Panc1 (cell line): ENCODE measurements around the gene TTC27. TPM values are rescaled to one million over a fixed set of nuclear protein-coding genes. Genes with fewer than 3 reads are reported as not detected.

Experiments used
- ATAC-seq: fragments of 200-7000 bp; cut with Tn5 transposase; 2 replicates; pipeline ENCODE4 v1.9.1; 2020; ENCODE audit warnings: mild to moderate bottlenecking, moderate library complexity
- BruUV-seq: library from RNA; stranded (reverse); fragments of 400-500 nt; replicated peaks from 2 replicates; lab custom pipeline; 2021; lab: Mats Ljungman, UMichigan
- CTCF ChIA-PET: fragments of 300-600 bp; sonication (Branson Sonifier 250); formaldehyde crosslinking; loops from one replicate; lab custom pipeline; 2022; ENCODE audit warnings: antibody characterized with exemption; lab: Charles Lee
- POLR2A ChIA-PET: fragments of 300-600 bp; sonication (Branson Sonifier 250); formaldehyde crosslinking; loops from one replicate; lab custom pipeline; 2022; ENCODE audit warnings: antibody characterized with exemption; lab: Charles Lee
- DNase-seq: peaks from one replicate; pipeline ENCODE4 v3.0.0-alpha.2; 2010; ENCODE audit warnings: low read depth, low spot score
- H3K27ac ChIP-seq: 2 replicates; pipeline ENCODE4 v1.5.1; 2011; ENCODE audit warnings: mild to moderate bottlenecking, low read length, inconsistent platforms
- H3K27me3 ChIP-seq: fragments of 200-500 bp; sonication (Bioruptor generic); 2 replicates; pipeline ENCODE4 v1.6.0; 2014; ENCODE audit warnings: low read length, inconsistent platforms; ENCODE audit not compliant: control insufficient read depth, insufficient read depth
- H3K36me3 ChIP-seq: fragments of 200-500 bp; sonication (Bioruptor generic); 2 replicates; pipeline ENCODE4 v1.5.1; 2014; ENCODE audit warnings: inconsistent platforms, mild to moderate bottlenecking, low read length, moderate library complexity; ENCODE audit not compliant: control insufficient read depth, insufficient read depth
- H3K4me1 ChIP-seq: 2 replicates; pipeline ENCODE4 v1.5.1; 2011; ENCODE audit warnings: inconsistent platforms, mild to moderate bottlenecking, low read length, moderate library complexity; ENCODE audit not compliant: control insufficient read depth, insufficient read depth
- H3K4me3 ChIP-seq, 2 experiments: 2 replicates each; pipeline ENCODE4 v1.5.1; 2011 to 2012; ENCODE audit warnings: low read depth in 2 of 2, low read length in 2 of 2, mild to moderate bottlenecking in 2 of 2, inconsistent platforms in 1 of 2, moderate library complexity in 1 of 2
- H3K9me3 ChIP-seq: fragments of 200-500 bp; sonication (Bioruptor generic); 2 replicates; pipeline ENCODE4 v1.5.1; 2014; ENCODE audit warnings: low read depth, mild to moderate bottlenecking, inconsistent platforms, low read length, moderate library complexity; ENCODE audit not compliant: control insufficient read depth, insufficient read depth
- CTCF ChIP-seq: fragments of 450-650 bp; IDR thresholded peaks from 2 replicates; pipeline ENCODE4 v1.5.1; 2017; ENCODE audit warnings: mild to moderate bottlenecking
- POLR2AphosphoS5 ChIP-seq: IDR thresholded peaks from 2 replicates; pipeline ENCODE4 v1.6.1; 2012; ENCODE audit warnings: mild to moderate bottlenecking, low read depth, low read length, moderate library complexity
- REST ChIP-seq, 2 experiments: IDR thresholded peaks; 2 replicates each; pipeline ENCODE4 v1.6.1; 2011 to 2012; ENCODE audit warnings: low read depth in 2 of 2, control low read depth in 1 of 2, low read length in 1 of 2, mild to moderate bottlenecking in 1 of 2, moderate library complexity in 1 of 2; ENCODE audit not compliant: insufficient read depth in 1 of 2
- SIN3A ChIP-seq: IDR thresholded peaks from 2 replicates; pipeline ENCODE4 v1.6.1; 2012; ENCODE audit warnings: low read depth, mild to moderate bottlenecking, low read length, moderate library complexity, borderline replicate concordance; ENCODE audit not compliant: insufficient read depth
- TCF7L2 ChIP-seq: IDR thresholded peaks from 2 replicates; pipeline ENCODE4 v1.6.1; 2011; ENCODE audit warnings: mild to moderate bottlenecking, low read depth, low read length, inconsistent platforms
- in situ Hi-C: cut with HindIII; loops from 2 replicates; pipeline ENCODE4 v1.10.0; 2016; ENCODE audit warnings: low sequenced_read_pairs, low pct_unique_long_range_greater_than_20kb
- intact Hi-C: fragments of 100-400 bp; cut with micrococcal nuclease; formaldehyde crosslinking; loops from one replicate; pipeline ENCODE4 v1.10.0; 2022; ENCODE audit not compliant: unreplicated experiment
- total RNA-seq: library from RNA; stranded (reverse); gene quantifications from one replicate; pipeline ENCODE4 v1.2.1, GENCODE V29; 2021; ENCODE audit not compliant: unreplicated experiment

The TTC27 gene
- total RNA-seq, 1 experiment from 2014 or later = 24.7 TPM

GRCh38 chr2:32720771-32721170 is 92.9 kb downstream of the TTC27 start:
- no TSS peak for BruUV-seq
- CTCF ChIA-PET = no interaction called here

GRCh38 chr2:32721376-32721775 is 93.5 kb downstream of the TTC27 start:
- ChIA-PET CTCF (no interaction called here), POLR2A (no interaction called here)
- ATAC-seq (no peak), DNase-seq (no peak)
- in situ Hi-C loops (no loop called here), intact Hi-C loops (no loop called here)
- Histone ChIP-seq H3K27ac (no peak overlapping the region), H3K4me1 (no peaks in the 10 kb centered on the region), H3K9me3 (no peaks in the 10 kb centered on the region), H3K36me3 (no peaks in the 10 kb centered on the region), H3K27me3 (no peaks in the 10 kb centered on the region), H3K4me3 (no peak overlapping the region)
- no peak for TF ChIP-seq CTCF
- TF ChIP-seq REST (IDR thresholded peaks at IDR 0.05; ENCODE audit: insufficient read depth in 1 of 2, low read depth in 2 of 2, low read length in 1 of 2) = no peak
- no peak for TF ChIP-seq TCF7L2
- no peak for TF ChIP-seq POLR2AphosphoS5
- TF ChIP-seq SIN3A = no peak
- BruUV-seq = no TSS peak

More at GRCh38 chr2:32720771-32721170, 92.9 kb downstream of the TTC27 start:
- POLR2A ChIA-PET = no interaction called here
- ATAC-seq = no peak
- DNase-seq = no peak
- no peak overlapping the region for H3K27ac ChIP-seq
- H3K4me1 ChIP-seq = no peaks in the 10 kb centered on the region
- H3K9me3 ChIP-seq = no peaks in the 10 kb centered on the region
- TF ChIP-seq CTCF = no peak
- TF ChIP-seq SIN3A = no peak
- TF ChIP-seq TCF7L2 = no peak
- TF ChIP-seq POLR2AphosphoS5 = no peak
- TF ChIP-seq REST (IDR thresholded peaks at IDR 0.05; ENCODE audit: insufficient read depth in 1 of 2, low read depth in 2 of 2, low read length in 1 of 2) = no peak
- intact Hi-C loops = no loop called here
- no peak overlapping the region for H3K4me3 ChIP-seq
- in situ Hi-C loops = no loop called here
- H3K27me3 ChIP-seq = no peaks in the 10 kb centered on the region
- no peaks in the 10 kb centered on the region for H3K36me3 ChIP-seq
